ENCODE data around the gene PGAP6.

Gene PGAP6

GRCh38 chr16:324451-325334, 57.1 kb downstream of the PGAP6 start:
- peak; percentile 65 for DNase-seq (ENCODE audit: low read depth)

DNA sequence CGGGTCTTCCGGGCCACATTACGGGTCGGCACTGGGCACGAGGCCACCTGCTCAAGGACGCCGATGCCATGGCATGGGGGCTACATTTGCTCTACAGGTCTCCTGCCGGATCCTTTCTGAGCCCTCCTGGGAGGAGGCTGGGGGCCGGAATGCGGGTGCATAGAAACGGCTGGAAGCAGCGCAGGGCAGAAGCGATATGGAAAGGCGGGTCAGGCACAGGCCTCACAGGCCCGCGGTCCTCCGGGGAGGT, 57.7 kb downstream of the PGAP6 start:
- DNase-seq (ENCODE audit: low read depth): no peak

GRCh38 chr16:322476-323143, 59.2 kb downstream of the PGAP6 start:
- DNase-seq (ENCODE audit: low read depth): no peak

- DNase-seq (ENCODE audit: low read depth): no peak
Measured at GRCh38 chr16:321532-321931, 60.2 kb downstream of the PGAP6 start.
